NCI-H2196 treated with DMSO at 0.1 percent for 48 hours (cell line): ENCODE measurements around the gene UVRAG.

Experiments used
- DNase-seq: peaks from one replicate; lab custom pipeline; 2025; ENCODE audit not compliant: unreplicated experiment; lab: John Stamatoyannopoulos, UW

The UVRAG gene

GRCh38 chr11:75802913-75803820 is 11.8 kb upstream of the UVRAG start:
- DNase-seq, result peak; percentile 20

DNA sequence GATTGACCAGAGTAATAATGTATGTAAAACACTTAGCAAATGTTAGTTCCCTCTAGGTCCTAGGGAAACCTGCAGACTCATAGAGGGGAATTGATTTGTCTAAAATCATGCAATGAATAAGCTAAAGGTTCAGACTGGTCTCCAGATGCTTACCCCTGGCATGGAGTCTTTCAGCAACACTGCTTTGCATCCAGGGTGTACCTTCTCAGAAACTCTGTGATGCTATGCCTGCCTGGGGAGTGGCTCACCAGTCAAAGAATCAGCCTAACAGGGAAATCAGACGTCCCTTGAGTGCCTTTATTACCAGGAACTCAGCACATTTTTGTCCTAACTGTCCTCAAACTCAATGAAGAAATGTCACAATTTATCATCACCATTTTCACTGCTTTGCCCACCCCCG is 5.9 kb upstream of the UVRAG start:
- DNase-seq, result no peak

DNA sequence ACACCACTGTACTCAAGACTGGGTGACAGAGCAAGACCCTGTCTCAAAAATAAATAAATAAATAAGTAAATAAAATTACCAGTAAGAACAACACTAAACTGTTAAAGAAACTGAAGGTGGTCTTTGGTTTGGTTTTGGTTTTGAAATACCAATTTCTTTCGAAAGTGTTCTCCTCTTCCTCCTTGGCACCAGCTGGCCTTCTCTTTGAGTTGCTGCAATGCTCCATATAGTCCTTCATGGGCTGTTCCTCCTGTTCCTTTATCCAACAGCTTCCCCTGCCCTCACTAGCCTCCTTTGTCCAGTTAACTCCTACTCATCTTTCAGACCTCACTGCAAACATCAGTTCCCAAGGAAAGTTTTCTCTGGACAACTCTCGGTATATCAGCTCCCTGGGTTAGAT is 5.0 kb upstream of the UVRAG start:
- no peak for DNase-seq

DNA sequence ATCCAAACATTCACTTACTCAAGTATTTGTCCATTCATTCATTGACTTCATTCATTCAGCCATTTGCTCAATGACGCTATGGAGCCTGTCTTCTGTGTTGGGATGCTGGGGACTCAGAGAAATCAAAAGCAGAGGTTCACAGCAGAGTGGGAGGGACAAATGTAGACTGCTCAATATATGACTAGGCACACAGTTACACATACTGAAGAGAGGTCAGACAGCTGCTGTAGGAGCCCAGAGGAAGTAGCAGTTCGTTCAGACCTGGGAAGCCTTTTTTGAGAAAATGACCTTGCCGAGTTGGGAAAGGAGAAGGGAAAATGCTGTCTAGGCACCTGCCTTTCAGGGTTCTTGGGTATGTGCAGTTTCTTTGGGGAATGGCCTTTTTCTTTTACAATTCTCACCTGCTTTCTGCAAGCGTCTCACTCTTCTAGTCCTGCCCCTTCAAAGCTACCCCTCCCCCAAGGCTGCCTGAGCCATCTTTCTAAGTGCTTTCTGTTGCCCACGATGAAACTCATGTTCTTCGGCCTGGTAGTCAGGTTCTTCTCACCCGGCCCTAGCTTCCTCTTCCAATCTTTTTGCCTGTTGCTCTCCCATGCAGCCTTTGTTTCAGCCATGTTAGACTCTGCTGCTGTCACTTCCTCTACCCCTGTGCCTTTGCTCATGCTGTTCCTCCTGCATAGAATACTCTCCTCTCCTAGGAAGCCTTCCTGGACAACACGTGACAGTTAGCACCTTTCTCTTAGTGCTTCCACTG is 4.2 kb upstream of the UVRAG start:
- DNase-seq, result no peak

- DNase-seq, result no peak
These were observed 3.5 kb upstream of the UVRAG start for GRCh38 chr11:75811485-75811884.

GRCh38 chr11:75812542-75813040 is 2.4 kb upstream of the UVRAG start:
- no peak for DNase-seq

- DNase-seq, result no peak
These were observed 1.9 kb upstream of the UVRAG start for GRCh38 chr11:75813124-75813523.

DNA sequence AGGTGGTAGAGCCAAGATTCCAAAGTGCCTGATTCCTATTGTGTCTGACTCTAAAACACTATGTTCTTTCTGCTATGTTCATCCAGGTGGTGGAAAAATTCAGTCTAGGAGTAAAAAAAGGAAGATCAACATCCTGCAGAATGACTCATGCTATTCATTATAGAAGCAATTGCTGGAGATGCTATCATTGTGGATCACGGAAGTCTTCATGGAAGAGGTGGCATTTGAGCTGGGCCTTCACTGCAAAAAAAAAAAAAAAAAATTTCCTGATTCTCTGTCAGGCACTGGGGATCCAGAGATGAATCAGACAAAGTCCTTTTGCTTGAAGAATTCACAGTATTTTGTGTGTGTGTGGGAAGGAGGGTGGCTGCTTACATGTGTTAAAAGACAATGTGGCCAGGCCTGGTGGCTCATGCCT is 1.4 kb upstream of the UVRAG start:
- no peak for DNase-seq

GRCh38 chr11:75814363-75814676 is 690 bp upstream of the UVRAG start:
- peak; percentile 85 for DNase-seq

GRCh38 chr11:75815345-75816168 is 547 bp downstream of the UVRAG start:
- no peak for DNase-seq

DNA sequence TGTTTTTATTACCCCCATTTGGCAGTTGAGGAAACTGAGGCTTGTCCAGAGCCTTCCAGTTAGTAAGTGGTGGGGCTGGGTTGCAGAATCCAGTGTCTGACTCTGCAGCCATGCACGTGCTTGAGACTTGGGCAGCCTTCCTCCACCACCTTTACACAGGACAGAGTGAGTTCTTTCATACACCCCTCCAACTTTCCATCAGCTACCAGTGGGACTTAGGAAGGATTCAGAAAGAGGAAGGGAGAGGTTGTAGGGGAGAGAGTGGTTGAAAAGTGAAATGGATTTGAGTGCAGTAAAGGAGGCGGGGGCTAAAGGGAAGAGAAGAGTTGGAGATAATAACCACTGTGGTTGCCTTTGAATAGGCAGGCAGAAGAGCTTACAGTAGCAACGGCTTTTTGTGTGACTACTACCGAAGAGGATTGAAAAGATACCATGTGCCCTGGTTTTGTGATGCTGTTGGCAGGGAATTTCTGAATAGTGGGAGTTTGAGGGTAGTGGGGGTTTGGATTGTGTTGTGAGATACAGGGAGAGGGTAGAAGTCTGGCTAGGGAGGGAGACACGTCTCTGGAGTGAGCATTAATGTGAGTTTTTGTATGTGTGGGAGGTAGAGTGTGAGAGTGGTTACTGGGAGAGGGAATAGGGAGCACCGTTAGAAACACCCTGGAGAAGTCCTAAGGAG is 1.7 kb downstream of the UVRAG start:
- no peak for DNase-seq

DNA sequence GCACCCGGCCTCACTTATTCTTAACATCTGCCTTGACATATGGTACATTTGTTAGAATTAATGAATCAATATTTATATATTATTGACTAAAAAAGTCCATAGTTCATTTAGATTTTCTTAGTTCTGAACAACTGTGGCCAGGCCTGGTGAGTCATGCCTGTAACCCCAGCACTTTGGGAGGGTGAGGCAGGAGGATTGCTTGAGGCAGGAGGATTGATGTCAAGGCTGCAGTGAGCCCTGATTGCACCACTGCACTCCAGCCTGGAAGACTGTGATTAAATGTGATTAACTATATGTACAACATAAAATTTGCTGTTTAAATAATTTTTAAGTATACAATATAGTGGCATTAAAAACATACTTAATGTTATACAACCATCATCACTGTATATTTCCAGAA is 5.6 kb downstream of the UVRAG start:
- no peak for DNase-seq

DNA sequence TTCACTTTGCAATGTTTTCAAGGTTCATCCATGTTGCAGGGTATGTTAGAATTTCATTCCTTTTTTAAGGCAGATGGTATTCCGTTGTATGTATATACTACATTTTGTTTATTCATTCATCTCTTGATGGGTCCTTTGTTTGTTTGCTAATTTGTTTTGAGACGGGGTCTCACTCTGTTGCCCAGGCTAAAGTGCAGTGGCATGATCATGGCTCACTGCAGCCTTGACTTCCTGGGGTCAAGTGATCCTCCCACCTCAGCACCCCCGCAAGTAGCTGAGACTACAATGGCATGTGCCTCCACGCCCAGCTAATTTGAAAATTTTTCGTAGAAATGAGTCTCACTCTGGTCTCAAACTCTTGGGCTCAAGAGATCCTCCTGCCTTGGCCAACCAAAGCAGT is 6.2 kb downstream of the UVRAG start:
- DNase-seq, result no peak

DNA sequence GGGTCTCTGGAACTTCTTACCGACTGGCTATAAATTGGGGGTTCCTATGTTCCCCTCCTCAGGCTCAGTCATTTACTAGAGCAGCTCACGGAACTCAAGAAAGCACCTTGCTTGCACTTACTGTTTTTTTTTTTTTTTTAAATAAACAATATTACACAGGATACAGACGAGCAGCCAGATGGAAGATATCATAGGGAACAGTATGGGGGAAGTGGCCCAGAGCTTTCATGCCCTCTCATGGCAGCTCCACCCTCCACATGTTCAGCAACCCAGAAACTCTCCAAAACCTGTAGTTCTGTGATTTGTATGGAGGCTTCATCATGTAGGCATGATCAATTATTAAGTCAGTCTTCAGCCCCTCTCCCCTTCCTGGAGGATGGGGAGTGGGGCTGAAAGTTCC is 7.5 kb downstream of the UVRAG start:
- DNase-seq, result no peak

DNA sequence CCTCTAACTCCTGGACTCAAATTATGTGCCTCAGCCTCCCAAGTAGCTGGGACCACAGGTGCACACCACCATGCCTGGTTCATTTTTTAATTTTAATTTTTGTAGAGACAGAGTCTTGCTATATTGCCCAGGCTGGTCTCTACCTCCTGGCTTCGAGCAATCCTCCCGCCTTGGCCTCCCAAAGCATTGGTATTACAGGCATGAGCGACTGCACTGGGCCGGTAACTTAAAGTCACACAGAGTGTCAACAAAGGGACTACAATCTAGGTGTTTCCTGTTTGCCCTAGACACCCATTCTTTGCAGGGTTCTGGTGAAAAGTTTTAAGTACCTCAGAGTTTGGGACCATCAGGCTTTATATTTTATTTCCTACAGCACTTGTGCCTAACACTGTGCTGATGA is 8.4 kb downstream of the UVRAG start:
- DNase-seq, result no peak

GRCh38 chr11:75823946-75824345 is 8.9 kb downstream of the UVRAG start:
- DNase-seq, result no peak

GRCh38 chr11:75826461-75827230 is 11.6 kb downstream of the UVRAG start:
- DNase-seq, result no peak

- DNase-seq, result no peak
These were observed 12.6 kb downstream of the UVRAG start for GRCh38 chr11:75827562-75827961.

- no peak for DNase-seq
These were observed 17.0 kb downstream of the UVRAG start for GRCh38 chr11:75831915-75832502.

GRCh38 chr11:75834728-75835127 is 19.7 kb downstream of the UVRAG start:
- no peak for DNase-seq
